ENCODE data around the gene SRPRA.

Gene SRPRA

GRCh38 chr11:126280595-126280994 is 11.9 kb upstream of the SRPRA start:
- H3K9me3 ChIP-seq (ENCODE audit: control insufficient read depth, insufficient read depth, low read depth, low read length), result no peaks in the 10 kb centered on the region
- H3K4me3 ChIP-seq (ENCODE audit: low read depth, low read length), result no peak overlapping the region
- ChIA-PET CTCF (no interaction called here), POLR2A (interaction anchor here (3.6 kb wide), 1 partner anchor 10 kb away, joined by 24 read pairs; the partner anchor contains the start of genes FOXRED1 and SRPRA)
- H3K36me3 ChIP-seq (ENCODE audit: control insufficient read depth in 2 of 2, insufficient read depth in 1 of 2, low read length in 2 of 2), result peaks cover 0 to 31% of the 10 kb centered on the region in 2 experiments; a peak in 2 of 3 replicates
- no peak overlapping the region for H3K27ac ChIP-seq (ENCODE audit: extremely low read depth, low read depth, low read length)
- TF ChIP-seq ZBTB8A (tag by site-specific recombination; IDR thresholded peaks at IDR 0.05) (no peak), ZNF629 (tag by site-specific recombination; IDR thresholded peaks at IDR 0.05) (no peak), ZNF830 (tag by site-specific recombination; IDR thresholded peaks at IDR 0.05; ENCODE audit: low read depth) (no peak), KLF10 (tag by site-specific recombination; IDR thresholded peaks at IDR 0.05) (no peak), YY1 (tag by site-specific recombination; IDR thresholded peaks at IDR 0.05) (no peak), ZNF548 (tag by site-specific recombination; IDR thresholded peaks at IDR 0.05) (no peak), SP2 (tag by site-specific recombination; IDR thresholded peaks at IDR 0.05) (no peak), ZNF133 (tag by site-specific recombination; IDR thresholded peaks at IDR 0.05) (no peak)
- TF ChIP-seq, protein P1, sequence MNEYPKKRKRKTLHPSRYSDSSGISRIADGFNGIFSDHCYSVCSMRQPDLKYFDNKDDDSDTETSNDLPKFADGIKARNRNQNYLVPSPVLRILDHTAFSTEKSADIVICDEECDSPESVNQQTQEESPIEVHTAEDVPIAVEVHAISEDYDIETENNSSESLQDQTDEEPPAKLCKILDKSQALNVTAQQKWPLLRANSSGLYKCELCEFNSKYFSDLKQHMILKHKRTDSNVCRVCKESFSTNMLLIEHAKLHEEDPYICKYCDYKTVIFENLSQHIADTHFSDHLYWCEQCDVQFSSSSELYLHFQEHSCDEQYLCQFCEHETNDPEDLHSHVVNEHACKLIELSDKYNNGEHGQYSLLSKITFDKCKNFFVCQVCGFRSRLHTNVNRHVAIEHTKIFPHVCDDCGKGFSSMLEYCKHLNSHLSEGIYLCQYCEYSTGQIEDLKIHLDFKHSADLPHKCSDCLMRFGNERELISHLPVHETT (tag by site-specific recombination; IDR thresholded peaks at IDR 0.05), result no peak
- no peaks in the 10 kb centered on the region; the same call in 1 of the 2 replicates for H3K4me1 ChIP-seq (ENCODE audit: control insufficient read depth, insufficient read depth, low read length)

- H3K27ac ChIP-seq (ENCODE audit: extremely low read depth, low read depth, low read length), result no peak overlapping the region
- POLR2A ChIA-PET, result interaction anchor here (1.6 to 3.6 kb wide), 2 partner anchors 9 to 10 kb away, joined by 4 to 24 read pairs; partner anchors contain the start of genes FOXRED1 and SRPRA
- peaks cover 0 to 45% of the 10 kb centered on the region in 2 experiments; a peak in 2 of 3 replicates for H3K36me3 ChIP-seq (ENCODE audit: control insufficient read depth in 2 of 2, insufficient read depth in 1 of 2, low read length in 2 of 2)
- no peak overlapping the region for H3K4me3 ChIP-seq (ENCODE audit: low read depth, low read length)
- CTCF ChIA-PET, result no interaction called here
- H3K9me3 ChIP-seq (ENCODE audit: control insufficient read depth, insufficient read depth, low read depth, low read length), result no peaks in the 10 kb centered on the region
- TF ChIP-seq ZBTB17 (tag by site-specific recombination; IDR thresholded peaks at IDR 0.05) (0 out of 2 replicates have a peak, but pooled peaks have one; percentile 31), ZNF214 (tag by site-specific recombination; IDR thresholded peaks at IDR 0.05; ENCODE audit: borderline replicate concordance) (no peak), ZNF2 (tag by site-specific recombination; IDR thresholded peaks at IDR 0.05) (no peak)
- H3K4me1 ChIP-seq (ENCODE audit: control insufficient read depth, insufficient read depth, low read length), result no peaks in the 10 kb centered on the region; the same call in 1 of the 2 replicates
Measured at GRCh38 chr11:126279191-126279590, 10.5 kb upstream of the SRPRA start.

DNA sequence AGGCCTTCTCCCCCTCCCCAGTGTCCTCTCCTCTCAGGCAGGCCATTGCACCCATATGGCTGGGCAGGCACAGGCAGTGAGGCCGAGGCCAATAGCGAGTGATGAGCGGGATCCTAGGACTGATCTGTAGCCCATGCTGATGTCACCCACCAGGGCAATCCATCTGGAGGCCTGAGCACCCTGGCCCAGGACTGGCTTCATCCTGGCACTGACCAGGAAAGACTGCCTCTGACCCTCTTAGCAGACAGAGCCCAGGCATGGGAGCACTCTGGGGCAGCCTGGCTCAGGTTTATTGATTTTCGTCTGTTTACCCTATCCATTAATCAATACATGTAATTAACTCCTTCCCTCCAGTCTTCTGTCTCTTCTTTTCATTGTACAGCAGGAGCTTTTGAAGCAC is 9.1 kb upstream of the SRPRA start:
- H3K27ac ChIP-seq (ENCODE audit: extremely low read depth, low read depth, low read length), result no peak overlapping the region
- H3K9me3 ChIP-seq (ENCODE audit: control insufficient read depth, insufficient read depth, low read depth, low read length), result no peaks in the 10 kb centered on the region
- H3K4me1 ChIP-seq (ENCODE audit: control insufficient read depth, insufficient read depth, low read length), result no peaks in the 10 kb centered on the region
- CTCF ChIA-PET, result no interaction called here
- TF ChIP-seq ZNF558 (tag by site-specific recombination; IDR thresholded peaks at IDR 0.05) (no peak), ZBTB17 (tag by site-specific recombination; IDR thresholded peaks at IDR 0.05) (no peak), ZNF354C (tag by site-specific recombination; IDR thresholded peaks at IDR 0.05; ENCODE audit: borderline replicate concordance, low read depth) (no peak), ZNF175 (tag by site-specific recombination; IDR thresholded peaks at IDR 0.05) (no peak), ZNF248 (tag by site-specific recombination; IDR thresholded peaks at IDR 0.05) (no peak), ZNF391 (tag by site-specific recombination; IDR thresholded peaks at IDR 0.05; ENCODE audit: borderline replicate concordance, low read depth) (no peak)
- TF ChIP-seq, protein P2, sequence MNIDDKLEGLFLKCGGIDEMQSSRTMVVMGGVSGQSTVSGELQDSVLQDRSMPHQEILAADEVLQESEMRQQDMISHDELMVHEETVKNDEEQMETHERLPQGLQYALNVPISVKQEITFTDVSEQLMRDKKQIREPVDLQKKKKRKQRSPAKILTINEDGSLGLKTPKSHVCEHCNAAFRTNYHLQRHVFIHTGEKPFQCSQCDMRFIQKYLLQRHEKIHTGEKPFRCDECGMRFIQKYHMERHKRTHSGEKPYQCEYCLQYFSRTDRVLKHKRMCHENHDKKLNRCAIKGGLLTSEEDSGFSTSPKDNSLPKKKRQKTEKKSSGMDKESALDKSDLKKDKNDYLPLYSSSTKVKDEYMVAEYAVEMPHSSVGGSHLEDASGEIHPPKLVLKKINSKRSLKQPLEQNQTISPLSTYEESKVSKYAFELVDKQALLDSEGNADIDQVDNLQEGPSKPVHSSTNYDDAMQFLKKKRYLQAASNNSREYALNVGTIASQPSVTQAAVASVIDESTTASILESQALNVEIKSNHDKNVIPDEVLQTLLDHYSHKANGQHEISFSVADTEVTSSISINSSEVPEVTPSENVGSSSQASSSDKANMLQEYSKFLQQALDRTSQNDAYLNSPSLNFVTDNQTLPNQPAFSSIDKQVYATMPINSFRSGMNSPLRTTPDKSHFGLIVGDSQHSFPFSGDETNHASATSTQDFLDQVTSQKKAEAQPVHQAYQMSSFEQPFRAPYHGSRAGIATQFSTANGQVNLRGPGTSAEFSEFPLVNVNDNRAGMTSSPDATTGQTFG (tag by site-specific recombination; IDR thresholded peaks at IDR 0.05; ENCODE audit: borderline replicate concordance), result no peak
- POLR2A ChIA-PET, result interaction anchor here (1.6 kb wide), 1 partner anchor 9 kb away, joined by 4 read pairs; the partner anchor contains the start of genes FOXRED1 and SRPRA
- no peak overlapping the region for H3K4me3 ChIP-seq (ENCODE audit: low read depth, low read length)
- H3K36me3 ChIP-seq (ENCODE audit: control insufficient read depth in 2 of 2, insufficient read depth in 1 of 2, low read length in 2 of 2), result peaks cover 4 to 59% of the 10 kb centered on the region in 2 experiments; a peak in 2 of 3 replicates

Measured in HEK293 (cell line).